Heart right ventricle (tissue), 16 donors: Measurements from ENCODE around the gene ME3. TPM values are rescaled to one million over a fixed set of nuclear protein-coding genes. Genes with fewer than 3 reads are reported as not detected.
"Not testable (repeated sequence)": the region's sequence is repeated elsewhere in the genome, so short reads cannot be mapped to it uniquely, and the experiment has no call there.

Source experiments
- ATAC-seq, 8 donors: fragments of 200-7000 bp; cut with Tn5 transposase; one replicate each; pipeline ENCODE4 v1.9.1; 2020; ENCODE audit warnings: mild to moderate bottlenecking in 8 of 8, moderate library complexity in 8 of 8, moderate number of reproducible peaks in 1 of 8
- DNase-seq, 2 donors: peaks; one replicate each; pipeline ENCODE4 v3.0.0-alpha.2; 2020
- H3K27ac ChIP-seq, 10 donors: fragments of 200-600 bp; sonication (generic) in 2 of 10; one replicate each; pipeline versions ENCODE4 v1.5.0 to v1.8.0; 2020 to 2022; ENCODE audit warnings: mild to moderate bottlenecking in 3 of 10
- H3K27me3 ChIP-seq, 7 donors: fragments of 200-600 bp; one replicate each; pipeline ENCODE4 v1.8.0; 2021 to 2022; ENCODE audit warnings: mild to moderate bottlenecking in 2 of 7
- H3K36me3 ChIP-seq, 9 donors: fragments of 200-600 bp; sonication (generic) in 1 of 9; one replicate each; pipeline versions ENCODE4 v1.5.0 to v1.8.0; 2020 to 2022; ENCODE audit warnings: mild to moderate bottlenecking in 2 of 9
- H3K4me1 ChIP-seq, 9 donors: fragments of 200-600 bp; sonication (generic) in 1 of 9; one replicate each; pipeline versions ENCODE4 v1.5.0 to v1.8.0; 2020 to 2022; ENCODE audit warnings: mild to moderate bottlenecking in 4 of 9
- H3K4me3 ChIP-seq, 10 donors: fragments of 200-600 bp; sonication (generic) in 2 of 10; one replicate each; pipeline versions ENCODE4 v1.5.0 to v1.8.0; 2020 to 2022; ENCODE audit warnings: mild to moderate bottlenecking in 7 of 10, moderate library complexity in 2 of 10
- H3K9me3 ChIP-seq, 11 donors: fragments of 200-600 bp in 10 of 11; sonication (generic) in 2 of 11; one replicate each; pipeline versions ENCODE4 v1.5.0 to v1.8.0; 2013 to 2022; ENCODE audit warnings: mild to moderate bottlenecking in 2 of 11, control low read depth in 1 of 11, moderate library complexity in 1 of 11
- CTCF ChIP-seq, 9 donors: fragments of 200-600 bp; sonication (generic) in 2 of 9; IDR thresholded peaks; one replicate each; pipeline versions ENCODE4 v1.5.0 to v1.8.0; 2021 to 2022; ENCODE audit warnings: antibody characterized with exemption in 9 of 9, mild to moderate bottlenecking in 5 of 9, moderate library complexity in 1 of 9
- WGBS, 2 donors: extraction: QIAGEN DNeasy Blood & Tissue Kit; methylation state at CpG; one replicate each; pipeline ENCODE4 v1.1.7; 2013; ENCODE audit warnings: inconsistent platforms in 1 of 2; 5-methylcytosine and 5-hydroxymethylcytosine counted together
- intact Hi-C, 10 donors: fragments of 100-400 bp; cut with DNase I; formaldehyde crosslinking; loops; one replicate each; pipeline versions ENCODE4 v1.11.1 to v1.14.2; 2022
- polyA plus RNA-seq, 2 donors: library from polyadenylated mRNA; stranded (reverse); fragments of 200-250 nt; gene quantifications; one replicate each; pipeline ENCODE4 v1.2.3, GENCODE V29; 2013
- total RNA-seq, 10 donors: library from RNA; stranded (reverse); fragmentation: NEBNext Ultra II Directional in 3 of 10; extraction: Animal tissue kit (Norgen Biotek cat#: 25700) in 3 of 10; gene quantifications; one replicate each; pipeline versions ENCODE4 v1.2.1 to v1.2.4, GENCODE V29; 2021 to 2023
- donor health status: Arrhythmogenic right ventricular cardiomyopathy.
- donor health status: ischemic (EF 13 %, LVEDD 7.1; RV severe dilation, severe dysfunction).
- donor health status: healthy with polysubstance abuse.
- donor health status: DM: no; HTN: yes; CAD: no.
- donor health status: DM: no; HTN: no; CAD: no.
- donor health status: ischemic (EF 25% LVEDD 6.9; RV normal size, moderate dysfunction).
- donor health status: ischemic (EF 25% LVEDD 5.7; RV mildly dilated, moderate dysfunction).
- donor health status: healthy.
- donor health status: DM: yes; HTN: yes; CAD: no.
- donor health status: Ischemic cardiomyopathy.
- donor health status: ischemic (EF 35%, LVEDD 5.7; RV mildly dilated, moderate dysfunction).
- donor health status: nonischemic (EF 11% LVEDD 7.7; RV severe dilation, severe dysfunction).
- donor health status: DM: yes; HTN: yes; CAD: no.
- donor health status: PGD.
- donor health status: ischemic (EF 29% LVEDD 5.4; RV normal size, mild dysfunction).
- donor health status: nonischemic (EF 23%, LVEDD 6.1; RV moderate dilation, normal function).

The ME3 gene
- total and polyA plus RNA-seq, 12 donors, result 17.2 to 46.8 (median 33.7) TPM

GRCh38 chr11:86418513-86418912 is 253.9 kb downstream of the ME3 start:
- no peaks in the 10 kb centered on the region for H3K36me3 ChIP-seq
- H3K9me3 ChIP-seq, result no peaks in the 10 kb centered on the region
- H3K27ac ChIP-seq, result no peak overlapping the region
- TF ChIP-seq CTCF (IDR thresholded peaks at IDR 0.05), result no peak
- H3K27me3 ChIP-seq, result no peaks in the 10 kb centered on the region
- no peak overlapping the region for H3K4me3 ChIP-seq
- DNase-seq (no peak), ATAC-seq (no peak)
- intact Hi-C loops, result no loop called here
- WGBS, 2 donors, result 95 to 96% methylated on average over 3 of the region's 3 CpGs
- peaks cover 0 to 4% (median 0%) of the 10 kb centered on the region in 9 donors for H3K4me1 ChIP-seq

- DNase-seq, result no peak
- ATAC-seq, result no peak
- no peak overlapping the region for H3K27ac ChIP-seq
- H3K27me3 ChIP-seq, result no peaks in the 10 kb centered on the region
- H3K36me3 ChIP-seq, result no peaks in the 10 kb centered on the region
- intact Hi-C loops, result no loop called here
- peaks cover 0 to under 1% (median 0%) of the 10 kb centered on the region in 9 donors for H3K4me1 ChIP-seq
- no peak overlapping the region for H3K4me3 ChIP-seq
- no peaks in the 10 kb centered on the region for H3K9me3 ChIP-seq
- WGBS, 2 donors, result 91 to 93% methylated on average over 3 of the region's 3 CpGs
- TF ChIP-seq CTCF (IDR thresholded peaks at IDR 0.05), result no peak
These were observed 254.3 kb downstream of the ME3 start for GRCh38 chr11:86418106-86418505.

- H3K4me1 ChIP-seq, H3K27ac ChIP-seq, intact Hi-C loops, H3K27me3 ChIP-seq, H3K9me3 ChIP-seq, H3K4me3 ChIP-seq, H3K36me3 ChIP-seq, DNase-seq, ATAC-seq: not testable (repeated sequence)
- WGBS, 2 donors, result 92 to 94% methylated on average over 9 of the region's 9 CpGs
These were observed 255.5 kb downstream of the ME3 start for GRCh38 chr11:86416951-86417350.

- TF ChIP-seq CTCF (IDR thresholded peaks at IDR 0.05), result no peak
- H3K36me3 ChIP-seq, result no peaks in the 10 kb centered on the region
- DNase-seq (no peak), ATAC-seq (no peak)
- H3K4me3 ChIP-seq, result no peak overlapping the region
- H3K27ac ChIP-seq, result no peak overlapping the region
- no peaks in the 10 kb centered on the region for H3K9me3 ChIP-seq
- H3K4me1 ChIP-seq, result no peaks in the 10 kb centered on the region
- 84 to 97% methylated on average over 1 of the region's 1 CpG for WGBS, 2 donors
- intact Hi-C loops, result no loop called here
- H3K27me3 ChIP-seq, result no peaks in the 10 kb centered on the region
These were observed 255.9 kb downstream of the ME3 start for GRCh38 chr11:86416494-86416893.

GRCh38 chr11:86415026-86415425 is 257.4 kb downstream of the ME3 start:
- H3K36me3 ChIP-seq, result no peaks in the 10 kb centered on the region
- no peak overlapping the region for H3K4me3 ChIP-seq
- no peaks in the 10 kb centered on the region for H3K27me3 ChIP-seq
- H3K27ac ChIP-seq, result no peak overlapping the region
- 70 to 72% methylated on average over 4 of the region's 4 CpGs for WGBS, 2 donors
- ATAC-seq (no peak), DNase-seq (no peak)
- H3K9me3 ChIP-seq, result no peaks in the 10 kb centered on the region
- no peaks in the 10 kb centered on the region for H3K4me1 ChIP-seq
- intact Hi-C loops, result no loop called here
- no peak for TF ChIP-seq CTCF (IDR thresholded peaks at IDR 0.05)
